Metanephros (tissue), 1 donor: ENCODE data around the gene ITPK1. TPM values are rescaled to one million over a fixed set of nuclear protein-coding genes. Genes with fewer than 3 reads are reported as not detected.

ENCODE experiments used
- total RNA-seq: library from RNA; depleted of rRNA; stranded (reverse); fragments of >200 nt; gene quantifications from one replicate; pipeline ENCODE4 v1.2.3, GENCODE V29; 2014

Gene ITPK1
- 21.8 TPM for total RNA-seq

DNA sequence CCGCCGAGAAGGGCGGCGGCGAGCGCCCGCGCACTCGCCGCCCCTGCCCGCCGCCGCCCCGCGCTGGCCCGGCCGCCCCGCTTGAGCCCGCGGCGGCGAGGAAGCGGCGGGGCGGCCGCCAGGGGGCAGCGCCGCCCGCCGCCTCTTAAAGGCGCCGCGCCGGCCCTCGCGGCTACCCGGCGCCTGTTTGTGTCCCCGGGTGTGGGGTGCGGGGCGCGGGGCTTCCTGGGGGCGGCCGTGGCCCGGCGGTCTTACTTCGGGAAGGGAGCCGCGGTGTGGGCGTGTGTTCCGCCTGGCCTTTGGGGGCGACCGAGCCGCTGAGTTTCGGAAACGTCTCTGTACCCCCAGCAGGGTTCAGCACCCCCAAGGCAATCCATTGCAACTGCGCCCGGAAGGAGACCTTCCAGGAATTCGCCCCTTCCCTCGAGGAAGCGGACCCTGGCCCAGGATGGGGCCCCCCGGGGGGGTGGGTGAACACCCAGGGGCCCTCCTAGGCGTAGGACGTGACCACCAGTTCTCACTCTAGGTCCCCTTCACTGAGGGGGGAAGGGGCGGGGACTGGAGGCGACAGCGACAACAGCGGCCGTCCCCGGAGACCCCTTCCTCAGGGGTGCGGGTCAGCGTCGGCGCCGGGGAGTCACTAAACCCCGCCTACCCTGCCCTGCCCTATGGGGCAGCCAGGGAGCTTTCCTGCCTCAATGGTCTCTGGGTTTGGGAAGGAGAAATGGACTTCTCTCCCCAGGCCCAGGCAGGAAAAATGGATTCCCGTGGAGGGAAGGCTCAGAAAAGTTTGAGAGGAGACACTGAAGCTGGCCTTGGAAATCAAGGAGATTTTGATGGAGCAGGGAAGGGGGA lies at the start of gene ITPK1:
TSS of gene ITPK1 (minus strand) at position 105 of the 855 bp plus-strand sequence. CDS start 762 bp downstream, outside the sequence.

DNA sequence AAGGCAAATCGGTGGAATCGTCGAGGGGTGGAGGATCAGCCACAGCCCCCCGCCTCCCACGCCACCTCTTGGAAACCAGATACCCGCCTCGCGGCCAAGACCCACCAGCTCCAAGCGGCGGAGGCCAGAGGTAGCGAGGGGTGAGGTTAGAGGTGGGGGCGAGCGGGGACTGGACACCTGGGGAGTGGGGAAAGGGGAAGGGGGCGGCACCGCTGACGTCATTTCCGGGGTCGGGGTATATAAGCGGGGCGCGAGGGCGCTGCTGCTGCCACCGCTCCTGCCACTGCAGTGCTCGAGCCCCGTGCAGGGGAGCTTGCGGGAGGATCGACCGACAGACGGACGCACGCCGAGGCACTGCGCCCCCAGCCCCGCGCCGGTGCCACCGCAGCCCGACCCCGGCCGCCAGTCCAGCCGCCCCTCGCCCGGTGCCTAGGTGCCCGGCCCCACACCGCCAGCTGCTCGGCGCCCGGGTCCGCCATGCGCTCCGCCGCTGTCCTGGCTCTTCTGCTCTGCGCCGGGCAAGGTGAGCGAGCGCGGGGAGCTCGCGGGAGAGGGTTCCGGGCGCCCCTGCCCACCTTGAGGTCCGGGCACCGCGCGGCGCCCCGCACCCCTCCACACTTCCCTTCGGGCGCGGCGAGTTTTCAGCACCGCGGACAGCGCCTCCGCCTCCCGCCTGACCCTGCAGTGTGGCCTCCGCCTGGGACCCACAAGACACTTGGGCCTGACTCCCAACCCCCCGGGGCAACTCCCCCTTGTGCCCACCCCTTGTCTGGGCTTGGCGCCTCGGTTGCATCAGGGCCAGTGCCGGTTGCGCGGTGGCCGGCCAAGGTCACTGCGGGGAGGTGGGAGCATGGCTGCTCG lies 192.6 kb downstream of the ITPK1 start, which contains the start of gene CHGA:
TSS of gene CHGA (plus strand) at position 268 of the 861 bp plus-strand sequence. CDS start at position 478, 210 bp downstream.

Other genes with a start within 250 kb of the ITPK1 start
- 2.6 TPM for gene CHGA, start 192.8 kb downstream of the ITPK1 start, total RNA-seq
- 52.5 TPM for gene MOAP1, start 69.0 kb upstream of the ITPK1 start, total RNA-seq
- gene LYSET, start 69.4 kb upstream of the ITPK1 start, total RNA-seq = 13.0 TPM
- 16.0 TPM for gene GON7, start 91.1 kb upstream of the ITPK1 start, total RNA-seq
- 53.4 TPM for gene UBR7, start 91.3 kb upstream of the ITPK1 start, total RNA-seq
- gene BTBD7, start 217.1 kb upstream of the ITPK1 start, total RNA-seq = 51.7 TPM
- not detected for gene COX8C, start 231.3 kb upstream of the ITPK1 start, total RNA-seq